Prostate gland (tissue), 2 donors: ENCODE measurements around the gene ZNF212. TPM values are rescaled to one million over a fixed set of nuclear protein-coding genes. Genes with fewer than 3 reads are reported as not detected.
"Not testable (repeated sequence)": the region's sequence is repeated elsewhere in the genome, so short reads cannot be mapped to it uniquely, and the experiment has no call there.

ENCODE experiments used
- DNase-seq: peaks from one replicate; pipeline ENCODE4 v3.0.0-alpha.2; 2019; ENCODE audit warnings: low spot score
- H3K27ac ChIP-seq, 2 donors: fragments of 200-600 bp; sonication (generic); 2 replicates each; pipeline ENCODE4 v1.5.1; 2017 to 2019
- H3K27me3 ChIP-seq: fragments of 200-600 bp; sonication (generic); replicated peaks from 2 replicates; pipeline ENCODE4 v1.5.1; 2019; ENCODE audit not compliant: insufficient read depth
- H3K36me3 ChIP-seq, 2 donors: fragments of 200-600 bp; sonication (generic); 1 replicate in 1 of 2; 2 replicates in 1 of 2; pipeline versions ENCODE4 v1.5.1 to v1.8.1; 2017 to 2019
- H3K4me1 ChIP-seq: fragments of 200-600 bp; sonication (generic); replicated peaks from 2 replicates; pipeline ENCODE4 v1.5.1; 2019
- H3K4me3 ChIP-seq, 2 donors: fragments of 200-600 bp; sonication (generic); 2 replicates each; pipeline ENCODE4 v1.5.1; 2017 to 2019
- H3K9me3 ChIP-seq: fragments of 200-600 bp; sonication (generic); 2 replicates; pipeline ENCODE4 v1.5.1; 2017
- CTCF ChIP-seq, 4 experiments: fragments of 200-600 bp in 2 of 4; fragments of 450-650 bp in 2 of 4; sonication (generic) in 2 of 4; IDR thresholded peaks; 1 replicate in 3 of 4; 2 replicates in 1 of 4; pipeline ENCODE4 v1.5.1; 2016 to 2019; ENCODE audit warnings: antibody characterized with exemption in 4 of 4, mild to moderate bottlenecking in 2 of 4, moderate library complexity in 2 of 4
- POLR2A ChIP-seq: fragments of 450-650 bp; IDR thresholded peaks from one replicate; pipeline ENCODE4 v1.6.1; 2016; ENCODE audit warnings: antibody characterized with exemption, mild to moderate bottlenecking
- POLR2AphosphoS5 ChIP-seq: sonication (generic); formaldehyde crosslinking; IDR thresholded peaks from one replicate; pipeline ENCODE4 v1.6.1; 2017; ENCODE audit warnings: antibody characterized with exemption
- WGBS: methylation state at CpG from one replicate; pipeline ENCODE4 v1.1.5; 2018; 5-methylcytosine and 5-hydroxymethylcytosine counted together
- intact Hi-C: fragments of 100-400 bp; cut with DNase I; formaldehyde crosslinking; loops from one replicate; pipeline ENCODE4 v1.14.2; 2022
- total RNA-seq, 2 donors: library from RNA; depleted of rRNA; stranded (reverse); fragments of >200 nt; gene quantifications; one replicate each; pipeline ENCODE4 v1.1.0, GENCODE V29; 2016

ZNF212 gene
- total RNA-seq, 2 donors from 2014 or later = 8.9 to 15.9 TPM

DNA sequence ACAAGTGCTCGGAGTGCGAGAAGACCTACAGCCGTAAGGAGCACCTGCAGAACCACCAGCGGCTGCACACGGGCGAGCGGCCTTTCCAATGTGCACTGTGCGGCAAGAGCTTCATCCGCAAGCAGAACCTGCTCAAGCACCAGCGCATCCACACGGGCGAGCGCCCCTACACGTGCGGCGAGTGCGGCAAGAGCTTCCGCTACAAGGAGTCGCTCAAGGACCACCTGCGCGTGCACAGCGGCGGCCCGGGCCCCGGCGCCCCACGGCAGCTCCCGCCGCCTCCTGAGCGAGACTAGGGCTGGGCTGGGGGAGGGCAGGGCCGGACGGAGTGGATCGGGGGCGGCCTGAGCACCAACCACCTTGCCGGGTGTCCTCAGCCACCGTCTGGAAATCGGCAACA lies 15.1 kb upstream of the ZNF212 start:
- DNase-seq = no peak
- H3K36me3 ChIP-seq = peaks cover 0 to 4% of the 10 kb centered on the region in 2 donors
- WGBS = 96% methylated on average over 36 of the region's 37 CpGs
- H3K4me1 ChIP-seq = no peaks in the 10 kb centered on the region
- no peak overlapping the region for H3K27ac ChIP-seq
- H3K9me3 ChIP-seq = no peaks in the 10 kb centered on the region
- no peaks in the 10 kb centered on the region for H3K27me3 ChIP-seq
- TF ChIP-seq POLR2AphosphoS5 (no peak), POLR2A (no peak), CTCF (IDR thresholded peaks at IDR 0.05) (no peak)
- no peak overlapping the region for H3K4me3 ChIP-seq
- intact Hi-C loops = no loop called here

DNA sequence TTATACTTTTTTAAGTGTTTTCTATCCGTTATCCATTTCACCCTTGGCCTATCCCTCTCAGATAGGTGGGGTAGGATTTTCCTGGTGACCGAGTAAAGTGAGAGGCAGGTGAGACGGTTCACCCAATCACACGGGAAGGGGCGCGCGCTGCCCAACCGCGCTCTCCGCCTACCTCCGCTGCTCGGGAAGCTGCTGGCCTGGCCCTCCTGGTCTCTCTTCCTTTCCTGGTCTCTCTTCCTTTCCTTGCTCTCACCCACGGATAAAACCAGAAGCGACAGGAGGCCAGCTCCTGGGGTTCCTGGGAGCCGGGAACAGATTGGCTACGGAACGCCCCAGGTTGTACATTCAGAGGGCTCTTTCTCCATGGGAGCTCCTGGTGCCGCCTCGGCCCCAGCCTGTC lies 14.3 kb upstream of the ZNF212 start:
- 94% methylated on average over 17 of the region's 19 CpGs for WGBS
- H3K4me3 ChIP-seq = no peak overlapping the region
- H3K27ac ChIP-seq = no peak overlapping the region
- H3K36me3 ChIP-seq = no peaks in the 10 kb centered on the region
- no peak for DNase-seq
- H3K4me1 ChIP-seq = no peaks in the 10 kb centered on the region
- no peaks in the 10 kb centered on the region for H3K27me3 ChIP-seq
- H3K9me3 ChIP-seq = no peaks in the 10 kb centered on the region
- TF ChIP-seq POLR2AphosphoS5 (no peak), CTCF (IDR thresholded peaks at IDR 0.05) (no peak), POLR2A (no peak)
- intact Hi-C loops = no loop called here

- H3K27ac ChIP-seq = no peak overlapping the region
- H3K4me3 ChIP-seq = no peak overlapping the region
- no peak for TF ChIP-seq POLR2AphosphoS5
- no peak for TF ChIP-seq CTCF (IDR thresholded peaks at IDR 0.05)
- no peak for TF ChIP-seq POLR2A
- DNase-seq = no peak
- H3K9me3 ChIP-seq = no peaks in the 10 kb centered on the region
- H3K27me3 ChIP-seq = no peaks in the 10 kb centered on the region
- intact Hi-C loops = no loop called here
- 96% methylated on average over 22 of the region's 22 CpGs for WGBS
- no peaks in the 10 kb centered on the region for H3K4me1 ChIP-seq
- no peaks in the 10 kb centered on the region for H3K36me3 ChIP-seq
These were observed 13.8 kb upstream of the ZNF212 start for GRCh38 chr7:149225656-149226055.

GRCh38 chr7:149226366-149226765 lies 13.1 kb upstream of the ZNF212 start:
- H3K27me3 ChIP-seq, H3K27ac ChIP-seq, H3K9me3 ChIP-seq, intact Hi-C loops, H3K4me1 ChIP-seq, H3K4me3 ChIP-seq, H3K36me3 ChIP-seq, DNase-seq: not testable (repeated sequence)
- 92% methylated on average over 17 of the region's 17 CpGs for WGBS

DNA sequence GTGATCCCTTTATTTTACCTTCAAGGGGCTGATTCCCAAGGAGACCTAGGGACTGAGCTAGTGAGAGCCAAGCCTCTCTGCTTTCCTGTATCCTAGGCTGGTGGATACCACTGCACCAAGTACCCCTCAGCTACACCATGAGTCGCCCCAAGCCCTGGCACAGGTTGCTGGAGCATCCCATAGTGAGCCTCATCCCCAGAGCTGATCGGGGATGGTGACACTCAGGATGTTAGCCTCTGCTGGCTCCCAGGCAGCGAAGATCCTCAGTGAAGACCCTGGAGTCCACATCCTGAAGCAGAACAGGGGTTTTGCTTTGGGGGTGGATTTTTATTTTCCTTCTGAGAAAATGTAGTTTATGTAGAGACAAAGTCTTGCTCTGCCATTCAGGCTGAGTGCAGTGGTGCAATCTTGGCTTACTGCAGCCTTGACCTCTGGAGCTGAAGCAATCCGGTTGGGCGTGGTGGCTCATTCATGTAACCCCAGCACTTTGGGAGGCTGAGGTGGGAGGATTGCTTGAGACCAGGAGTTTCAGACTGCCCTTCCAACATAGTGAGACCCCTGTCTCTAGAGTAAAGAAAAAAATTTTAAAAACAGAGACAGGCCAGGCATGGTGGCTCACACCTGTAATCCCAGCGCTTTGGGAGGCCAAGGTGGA lies 12.5 kb upstream of the ZNF212 start:
- Histone ChIP-seq H3K36me3 (no peaks in the 10 kb centered on the region), H3K27ac (no peak overlapping the region), H3K27me3 (no peaks in the 10 kb centered on the region), H3K4me3 (no peak overlapping the region), H3K9me3 (no peaks in the 10 kb centered on the region), H3K4me1 (no peaks in the 10 kb centered on the region)
- TF ChIP-seq POLR2AphosphoS5 = no peak
- TF ChIP-seq CTCF (IDR thresholded peaks at IDR 0.05) = no peak
- TF ChIP-seq POLR2A = no peak
- no peak for DNase-seq
- intact Hi-C loops = no loop called here
- 75% methylated on average over 6 of the region's 6 CpGs for WGBS
